Naive thymus-derived CD4-positive, alpha-beta T cell (primary cell): ENCODE measurements around the gene HACD2. TPM values are rescaled to one million over a fixed set of nuclear protein-coding genes. Genes with fewer than 3 reads are reported as not detected.

Source experiments
- ATAC-seq: fragments of 150-1000 bp; cut with Tn5 transposase; 2 replicates; pipeline ENCODE4 v1.10.0; 2021; ENCODE audit warnings: mild to moderate bottlenecking, moderate library complexity
- CTCF ChIA-PET: fragments of 350-600 bp; sonication (Branson Sonifier 250); formaldehyde crosslinking; loops from one replicate; lab custom pipeline; 2021; ENCODE audit warnings: antibody characterized with exemption; lab: Charles Lee
- POLR2A ChIA-PET: fragments of 350-600 bp; sonication (Branson Sonifier 250); formaldehyde crosslinking; loops from one replicate; lab custom pipeline; 2021; ENCODE audit warnings: antibody characterized with exemption, inconsistent platforms; lab: Charles Lee
- DNase-seq, 9 donors: peaks; one replicate each; pipeline versions ENCODE4 v3.0.0 to v3.0.0-alpha.2; 2020 to 2022; ENCODE audit warnings: mixed read lengths in 1 of 9
- H3K27ac ChIP-seq: one replicate; pipeline ENCODE4 v1.7.0; 2013; ENCODE audit warnings: mild to moderate bottlenecking, low read depth, low read length, moderate library complexity
- H3K27me3 ChIP-seq, 2 donors: one replicate each; pipeline ENCODE4 v1.7.0; 2013; ENCODE audit warnings: low read length in 2 of 2, mild to moderate bottlenecking in 2 of 2, moderate library complexity in 2 of 2; ENCODE audit not compliant: control insufficient read depth in 2 of 2, insufficient read depth in 2 of 2
- H3K36me3 ChIP-seq, 3 experiments: 1 replicate in 2 of 3; 2 replicates in 1 of 3; pipeline ENCODE4 v1.7.0; 2013; ENCODE audit warnings: low read length in 3 of 3, mild to moderate bottlenecking in 3 of 3, moderate library complexity in 1 of 3; ENCODE audit not compliant: insufficient read depth in 3 of 3, control insufficient read depth in 2 of 3
- H3K4me1 ChIP-seq, 2 donors: one replicate each; pipeline ENCODE4 v1.7.0; 2013; ENCODE audit warnings: low read length in 2 of 2, mild to moderate bottlenecking in 2 of 2, moderate library complexity in 1 of 2; ENCODE audit not compliant: control insufficient read depth in 2 of 2, insufficient read depth in 2 of 2
- H3K4me3 ChIP-seq: 2 replicates; pipeline ENCODE4 v1.7.0; 2013; ENCODE audit warnings: mild to moderate bottlenecking, low read length
- H3K9me3 ChIP-seq, 3 experiments: 1 replicate in 2 of 3; 2 replicates in 1 of 3; pipeline ENCODE4 v1.7.0; 2013; ENCODE audit warnings: low read length in 3 of 3; ENCODE audit not compliant: control insufficient read depth in 2 of 3
- H3K27ac Mint-ChIP-seq, 9 donors: one replicate each; pipeline ENCODE4 v1.8.0; 2020 to 2022; ENCODE audit warnings: mixed read lengths in 9 of 9, mild to moderate bottlenecking in 8 of 9, moderate library complexity in 5 of 9, inconsistent platforms in 2 of 9
- H3K27me3 Mint-ChIP-seq, 5 donors: one replicate each; pipeline ENCODE4 v1.8.0; 2021 to 2022; ENCODE audit warnings: mixed read lengths in 5 of 5, mild to moderate bottlenecking in 1 of 5
- H3K36me3 Mint-ChIP-seq, 5 donors: one replicate each; pipeline ENCODE4 v1.8.0; 2020 to 2022; ENCODE audit warnings: mixed read lengths in 5 of 5, mild to moderate bottlenecking in 3 of 5, inconsistent platforms in 1 of 5
- H3K4me1 Mint-ChIP-seq, 7 donors: one replicate each; pipeline ENCODE4 v1.8.0; 2020 to 2022; ENCODE audit warnings: mixed read lengths in 7 of 7, mild to moderate bottlenecking in 3 of 7, inconsistent platforms in 1 of 7
- H3K4me3 Mint-ChIP-seq, 10 donors: one replicate each; pipeline ENCODE4 v1.8.0; 2020 to 2022; ENCODE audit warnings: mild to moderate bottlenecking in 10 of 10, mixed read lengths in 10 of 10, moderate library complexity in 6 of 10, inconsistent platforms in 2 of 10
- H3K9me3 Mint-ChIP-seq, 11 donors: one replicate each; pipeline ENCODE4 v1.8.0; 2020 to 2022; ENCODE audit warnings: mixed read lengths in 11 of 11, mild to moderate bottlenecking in 4 of 11, inconsistent platforms in 1 of 11, moderate library complexity in 1 of 11
- intact Hi-C, 2 donors: fragments of 100-400 bp; cut with micrococcal nuclease; formaldehyde crosslinking; loops; one replicate each; pipeline ENCODE4 v1.15.1; 2023
- polyA plus RNA-seq, 2 donors: library from polyadenylated mRNA; unstranded; fragments of 300-500 nt; fragmentation: Illumina TruSeq; gene quantifications; one replicate each; pipeline ENCODE4 v1.2.3, GENCODE V29; 2021
- total RNA-seq, 6 experiments: library from RNA in 5 of 6; stranded (reverse) in 5 of 6; gene quantifications; 1 replicate in 5 of 6; 2 replicates in 1 of 6; pipeline ENCODE4 v1.2.3 and lab custom pipeline; 2021 to 2026

HACD2 gene
- total and polyA plus RNA-seq, 7 experiments from 2014 or later = 14.7 to 28.3 (median 19.8) TPM

GRCh38 chr3:123621850-123622189 is 37.0 kb upstream of the HACD2 start:
- no peaks in the 10 kb centered on the region for H3K36me3 Mint-ChIP-seq
- peak overlapping the region in 1 of 9 donors; percentile 18 for H3K27ac Mint-ChIP-seq
- DNase-seq = no peak
- intact Hi-C loops = no loop called here
- no peaks in the 10 kb centered on the region for H3K9me3 ChIP-seq
- no peaks in the 10 kb centered on the region for H3K36me3 ChIP-seq
- no peak overlapping the region for H3K27ac ChIP-seq
- peaks cover 0 to 8% (median 0%) of the 10 kb centered on the region in 7 donors for H3K4me1 Mint-ChIP-seq
- H3K27me3 ChIP-seq = no peaks in the 10 kb centered on the region
- no peak overlapping the region for H3K4me3 ChIP-seq
- no peaks in the 10 kb centered on the region for H3K9me3 Mint-ChIP-seq
- H3K4me1 ChIP-seq = no peaks in the 10 kb centered on the region
- H3K4me3 Mint-ChIP-seq = no peak overlapping the region
- no peak for ATAC-seq
- POLR2A ChIA-PET = no interaction called here
- no peaks in the 10 kb centered on the region for H3K27me3 Mint-ChIP-seq
- CTCF ChIA-PET = no interaction called here

DNA sequence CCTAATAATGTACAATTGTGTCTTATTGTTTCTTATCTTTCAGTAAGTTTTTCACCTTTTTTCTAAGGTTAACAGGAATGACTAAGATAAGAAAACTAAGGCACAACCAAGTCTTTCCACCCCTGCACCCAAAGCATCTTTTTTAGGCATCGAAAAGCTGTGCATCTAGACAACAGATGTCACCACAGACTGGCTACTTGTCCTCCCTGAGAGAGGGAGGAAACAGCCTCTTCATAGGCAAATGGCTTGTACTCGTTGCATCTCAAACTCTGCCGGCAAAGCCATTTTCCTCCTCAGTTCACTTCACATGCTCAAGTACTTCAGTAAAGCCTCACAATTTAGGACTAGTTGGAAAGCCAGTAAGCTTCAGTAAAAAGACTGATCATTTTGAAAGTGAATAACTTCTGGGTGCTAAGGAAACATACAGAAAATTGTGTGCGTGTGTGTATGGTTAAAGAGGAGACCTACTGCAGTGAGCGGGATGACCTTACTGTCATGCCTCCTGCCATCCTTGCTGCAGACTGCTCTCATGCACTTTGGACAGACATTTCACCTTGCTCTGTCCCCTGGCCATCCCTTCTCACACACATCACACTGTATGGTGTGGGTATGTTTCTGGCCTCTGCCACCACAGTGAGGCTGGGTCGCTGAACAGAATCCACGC is 36.5 kb upstream of the HACD2 start:
- Mint-ChIP-seq H3K9me3 (no peaks in the 10 kb centered on the region), H3K4me3 (no peak overlapping the region), H3K4me1 (peaks cover 0 to 8% (median 0%) of the 10 kb centered on the region in 7 donors), H3K27me3 (no peaks in the 10 kb centered on the region), H3K27ac (peak overlapping the region in 1 of 9 donors; percentile 18), H3K36me3 (no peaks in the 10 kb centered on the region)
- POLR2A ChIA-PET = no interaction called here
- H3K27ac ChIP-seq = no peak overlapping the region
- DNase-seq (no peak), ATAC-seq (no peak)
- no peak overlapping the region for H3K4me3 ChIP-seq
- CTCF ChIA-PET = interaction anchor here (0.6 kb wide), 1 partner anchor 291 kb away, joined by 3 read pairs; no protein-coding TSS in a partner anchor
- no peaks in the 10 kb centered on the region for H3K4me1 ChIP-seq
- no peaks in the 10 kb centered on the region for H3K36me3 ChIP-seq
- no peaks in the 10 kb centered on the region for H3K9me3 ChIP-seq
- intact Hi-C loops = no loop called here
- H3K27me3 ChIP-seq = no peaks in the 10 kb centered on the region

DNA sequence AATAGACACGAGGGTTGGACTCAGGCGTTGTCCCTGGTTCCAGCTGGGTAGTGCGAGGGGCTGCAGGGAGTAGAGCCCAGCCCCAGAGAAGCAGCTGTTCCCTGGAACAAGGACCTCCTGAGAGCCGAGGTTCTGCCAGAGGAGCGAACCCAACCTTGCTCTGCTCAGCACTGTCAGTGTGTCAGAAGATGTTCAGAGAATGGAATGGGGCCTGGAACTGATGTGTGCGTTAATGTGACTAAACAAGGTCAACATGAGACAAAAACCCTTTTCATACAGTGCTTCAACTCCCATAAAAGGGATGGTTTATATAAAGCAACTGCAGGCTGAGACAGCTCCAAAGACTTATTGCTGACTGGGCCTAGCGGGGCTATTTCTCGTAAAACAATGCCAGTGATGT is 35.5 kb upstream of the HACD2 start:
- H3K36me3 Mint-ChIP-seq = no peaks in the 10 kb centered on the region
- ChIA-PET POLR2A (interaction anchor here (0.6 kb wide), 1 partner anchor 418 kb away, joined by 3 read pairs; the partner anchor contains the start of gene SEC22A), CTCF (interaction anchor here (0.6 kb wide), 1 partner anchor 290 kb away, joined by 3 read pairs; no protein-coding TSS in a partner anchor)
- DNase-seq (no peak), ATAC-seq (no peak)
- H3K27me3 Mint-ChIP-seq = no peaks in the 10 kb centered on the region
- no peaks in the 10 kb centered on the region for H3K36me3 ChIP-seq
- peaks cover 0 to 8% (median 0%) of the 10 kb centered on the region in 7 donors for H3K4me1 Mint-ChIP-seq
- no peak overlapping the region for H3K27ac ChIP-seq
- H3K4me3 Mint-ChIP-seq = no peak overlapping the region
- no peaks in the 10 kb centered on the region for H3K27me3 ChIP-seq
- H3K9me3 ChIP-seq = no peaks in the 10 kb centered on the region
- intact Hi-C loops = no loop called here
- H3K27ac Mint-ChIP-seq = no peak overlapping the region
- no peaks in the 10 kb centered on the region for H3K9me3 Mint-ChIP-seq
- no peaks in the 10 kb centered on the region for H3K4me1 ChIP-seq
- H3K4me3 ChIP-seq = no peak overlapping the region

- no peak overlapping the region for H3K27ac Mint-ChIP-seq
- H3K4me3 Mint-ChIP-seq = no peak overlapping the region
- Histone ChIP-seq H3K4me3 (no peak overlapping the region), H3K27me3 (no peaks in the 10 kb centered on the region), H3K9me3 (no peaks in the 10 kb centered on the region), H3K36me3 (no peaks in the 10 kb centered on the region), H3K4me1 (no peaks in the 10 kb centered on the region), H3K27ac (no peak overlapping the region)
- peaks cover 0 to 3% (median 3%) of the 10 kb centered on the region in 5 donors for H3K36me3 Mint-ChIP-seq
- no peaks in the 10 kb centered on the region for H3K27me3 Mint-ChIP-seq
- DNase-seq (no peak), ATAC-seq (peak; percentile 86)
- ChIA-PET CTCF (no interaction called here), POLR2A (no interaction called here)
- H3K4me1 Mint-ChIP-seq = peaks cover 0 to 8% (median 0%) of the 10 kb centered on the region in 7 donors
- no peaks in the 10 kb centered on the region for H3K9me3 Mint-ChIP-seq
- intact Hi-C loops = no loop called here
Measured at GRCh38 chr3:123618768-123619484, 34.1 kb upstream of the HACD2 start.

DNA sequence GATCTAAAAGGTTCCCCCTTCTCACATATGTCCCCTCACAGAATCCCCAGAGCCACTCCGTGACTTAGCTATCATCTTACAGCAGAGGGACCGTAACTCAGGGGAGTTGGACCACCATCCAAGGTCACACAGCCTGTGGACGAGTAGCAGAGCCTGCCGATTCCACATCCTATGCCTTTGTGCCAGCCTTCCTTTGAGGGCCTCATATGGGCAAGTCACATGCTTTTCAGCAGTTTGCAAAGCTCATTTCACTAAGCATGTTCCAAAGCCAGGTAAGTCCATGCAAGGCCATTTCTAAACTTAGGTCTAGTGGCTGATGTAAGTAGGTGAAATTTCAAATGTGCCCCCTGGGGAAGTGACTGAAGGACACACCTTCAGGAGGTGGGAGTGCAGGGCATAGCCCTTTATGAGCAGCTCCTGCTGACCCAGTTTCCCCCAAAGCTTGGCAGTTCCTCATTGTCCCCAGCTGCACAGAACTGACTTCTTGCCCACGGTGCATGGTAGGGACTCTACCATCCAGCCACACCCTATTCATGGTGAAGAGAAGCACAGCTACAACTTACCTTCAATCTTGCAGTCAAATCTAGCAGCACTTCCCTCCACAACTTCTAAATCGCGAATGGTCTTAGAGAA is 33.3 kb upstream of the HACD2 start:
- no peak overlapping the region for H3K27ac ChIP-seq
- H3K4me1 ChIP-seq = no peaks in the 10 kb centered on the region
- Mint-ChIP-seq H3K4me1 (peaks cover 0 to 8% (median 0%) of the 10 kb centered on the region in 7 donors), H3K27ac (peak overlapping the region in 2 of 9 donors; percentile 12 to 27), H3K4me3 (no peak overlapping the region), H3K9me3 (no peaks in the 10 kb centered on the region), H3K36me3 (peaks cover 0 to 10% (median 5%) of the 10 kb centered on the region in 5 donors), H3K27me3 (no peaks in the 10 kb centered on the region)
- H3K4me3 ChIP-seq = no peak overlapping the region
- DNase-seq = no peak
- H3K9me3 ChIP-seq = no peaks in the 10 kb centered on the region
- no peaks in the 10 kb centered on the region for H3K27me3 ChIP-seq
- ChIA-PET CTCF (no interaction called here), POLR2A (no interaction called here)
- ATAC-seq = peak; percentile 58
- intact Hi-C loops = no loop called here
- peaks cover 0 to 5% (median 0%) of the 10 kb centered on the region in 3 experiments for H3K36me3 ChIP-seq

GRCh38 chr3:123616593-123616992 is 31.7 kb upstream of the HACD2 start:
- Histone ChIP-seq H3K4me1 (no peaks in the 10 kb centered on the region), H3K36me3 (peaks cover 0 to 10% (median 0%) of the 10 kb centered on the region in 3 experiments), H3K9me3 (no peaks in the 10 kb centered on the region), H3K27me3 (no peaks in the 10 kb centered on the region), H3K4me3 (no peak overlapping the region), H3K27ac (no peak overlapping the region)
- H3K9me3 Mint-ChIP-seq = no peaks in the 10 kb centered on the region
- DNase-seq (no peak), ATAC-seq (no peak)
- intact Hi-C loops = no loop called here
- no peak overlapping the region for H3K27ac Mint-ChIP-seq
- POLR2A ChIA-PET = no interaction called here
- H3K36me3 Mint-ChIP-seq = peaks cover 0 to 16% (median 5%) of the 10 kb centered on the region in 5 donors
- no peak overlapping the region for H3K4me3 Mint-ChIP-seq
- H3K4me1 Mint-ChIP-seq = peaks cover 0 to 8% (median 0%) of the 10 kb centered on the region in 7 donors
- CTCF ChIA-PET = interaction anchor here (0.6 kb wide), 1 partner anchor 1524 kb away, joined by 4 read pairs; no protein-coding TSS in a partner anchor
- H3K27me3 Mint-ChIP-seq = no peaks in the 10 kb centered on the region
